ENCODE data around the gene TMEM186. TPM values are rescaled to one million over a fixed set of nuclear protein-coding genes. Genes with fewer than 3 reads are reported as not detected.

TMEM186 gene
- total and polyA plus RNA-seq, 2 of the 8 experiments (the other 6 are each of a cell fraction or from before 2014, with no cell fraction given) = 13.1 TPM

DNA sequence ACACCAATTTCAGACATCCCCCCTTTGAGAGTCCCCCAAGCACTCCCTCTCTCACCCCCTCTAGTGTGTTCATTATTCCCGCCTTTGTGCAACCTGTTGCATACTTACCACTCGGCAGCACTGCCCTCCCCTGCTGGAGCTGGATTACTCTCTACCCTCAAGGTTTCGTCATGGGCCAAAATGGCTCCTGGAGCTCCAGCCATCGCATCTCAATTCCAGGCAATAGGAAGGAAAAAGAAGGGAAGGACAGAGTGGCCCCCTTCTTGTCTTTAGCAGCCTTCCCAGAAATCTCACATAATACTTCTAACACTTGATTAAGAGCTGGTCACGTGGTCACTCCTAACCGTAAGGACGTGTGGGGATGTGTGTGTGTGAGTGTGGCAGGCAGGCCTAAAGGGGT is 20.2 kb downstream of the TMEM186 start:
- DNase-seq (ENCODE audit: low read depth in 1 of 2, low spot score in 2 of 2) = no peak
- Histone ChIP-seq H3K79me2 (ENCODE audit: control insufficient read depth in 1 of 2, insufficient read depth in 2 of 2, low read length in 2 of 2) (no peaks in the 10 kb centered on the region), H2AFZ (ENCODE audit: low read length) (no peak overlapping the region), H3K4me1 (replicated peaks in 1 of 4; ENCODE audit: control insufficient read depth in 3 of 4, insufficient read depth in 4 of 4, low read length in 3 of 4) (peaks cover 0 to 1% (median 0%) of the 10 kb centered on the region in 4 experiments; a peak in 1 of 7 replicates), H2BK15ac (ENCODE audit: low read length) (no peak overlapping the region), H3K14ac (ENCODE audit: insufficient read length) (no peak overlapping the region), H3K23ac (ENCODE audit: insufficient read length) (no peak overlapping the region), H3K4me2 (ENCODE audit: insufficient read depth in 1 of 2, low read depth in 2 of 2, low read length in 2 of 2) (no peak overlapping the region), H3K4ac (replicated peaks; ENCODE audit: insufficient read length, low read depth, low read length) (no peak overlapping the region), H3K56ac (replicated peaks; ENCODE audit: insufficient read length, low read depth, low read length) (no peak overlapping the region), H3K18ac (ENCODE audit: extremely low read depth, low read length) (no peak overlapping the region), H4K20me1 (replicated peaks in 1 of 2; ENCODE audit: control insufficient read depth in 1 of 2, insufficient read depth in 2 of 2, low read length in 2 of 2) (no peaks in the 10 kb centered on the region), H3K9me3 (ENCODE audit: insufficient read depth in 2 of 2, low read depth in 1 of 2, low read length in 1 of 2) (no peaks in the 10 kb centered on the region), H3K36me3 (ENCODE audit: control insufficient read depth in 2 of 4, insufficient read depth in 4 of 4, low read length in 3 of 4) (peaks cover 0 to 9% (median 0%) of the 10 kb centered on the region in 4 experiments; a peak in 2 of 8 replicates), H3K23me2 (ENCODE audit: low read depth, low read length) (no peaks in the 10 kb centered on the region), H2BK5ac (ENCODE audit: low read depth, low read length) (no peak overlapping the region), H3K79me1 (ENCODE audit: low read depth, low read length) (no peaks in the 10 kb centered on the region), H4K91ac (replicated peaks; ENCODE audit: insufficient read length, low read length) (no peak overlapping the region), H2BK20ac (ENCODE audit: low read length) (no peak overlapping the region), H3K9ac (replicated peaks in 1 of 4; ENCODE audit: extremely low read depth in 1 of 4, low read depth in 3 of 4, low read length in 3 of 4) (no peak overlapping the region), H4K8ac (ENCODE audit: extremely low read depth, insufficient read depth, low read length) (no peak overlapping the region), H3K27me3 (replicated peaks in 1 of 4; ENCODE audit: control insufficient read depth in 3 of 4, extremely low read depth in 1 of 4, insufficient read depth in 3 of 4, low read length in 3 of 4) (no peaks in the 10 kb centered on the region; a peak in 1 of 7 replicates), H2BK12ac (ENCODE audit: low read depth, low read length) (no peak overlapping the region), H4K5ac (ENCODE audit: insufficient read length, low read depth, low read length) (no peak overlapping the region), H2BK120ac (replicated peaks; ENCODE audit: low read depth, low read length) (no peak overlapping the region), H3K4me3 (ENCODE audit: extremely low read depth in 1 of 4, insufficient read depth in 2 of 4, low read depth in 3 of 4, low read length in 4 of 4) (no peak overlapping the region), H3K27ac (ENCODE audit: low read depth, low read length) (no peak overlapping the region), H2AK5ac (ENCODE audit: low read depth, low read length) (no peak overlapping the region)
- POLR2A ChIA-PET (ENCODE audit: partially characterized antibody) = no interaction called here
- CTCF ChIA-PET (ENCODE audit: partially characterized antibody) = interaction anchor here (1.0 to 26.4 kb wide), 4 partner anchors 9 to 113 kb away, joined by 3 to 404 read pairs (median 14); partner anchors contain the start of gene ABAT
- 82% methylated on average over 7 of the region's 7 CpGs; no CpG with 5 or more reads in 1 of the 2 experiments for WGBS, 2 experiments (ENCODE audit: extremely low coverage in 1 of 2, insufficient coverage in 1 of 2, insufficient read length in 1 of 2, insufficient replicate concordance in 2 of 2, low coverage in 1 of 2, low lambda C conversion rate in 2 of 2, missing lambda C conversion rate in 1 of 2)
- no peak for FAIRE-seq
- TF ChIP-seq KDM1A (IDR thresholded peaks at IDR 0.05; ENCODE audit: borderline replicate concordance, low read length) (peak; percentile 78; the same call in 1 of the 2 replicates), TAF1 (IDR thresholded peaks at IDR 0.05; ENCODE audit: low read depth, low read length) (no peak)

Measured in H1 (cell line).